ENCODE results near the gene RAB28.

DNA sequence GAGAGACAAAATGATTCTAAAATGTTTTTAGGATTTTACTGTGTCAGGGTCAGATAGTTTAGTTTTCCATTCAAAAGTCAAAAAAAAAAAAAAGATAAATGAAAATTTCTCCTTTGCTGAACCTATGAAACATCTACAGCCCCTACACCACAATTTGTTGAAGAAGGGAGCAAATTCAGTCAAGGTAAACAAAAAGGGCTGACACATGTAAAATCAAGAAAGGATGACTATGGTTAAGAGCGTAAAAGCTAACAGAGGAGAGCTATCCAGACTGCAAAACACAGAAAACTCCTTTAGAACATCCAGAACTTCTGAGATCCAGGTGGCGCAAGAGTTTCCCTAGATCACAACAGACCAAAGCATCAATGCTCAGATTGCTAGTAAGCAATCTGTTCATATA, 72.2 kb downstream of the RAB28 start:
- TF ChIP-seq, protein P1, sequence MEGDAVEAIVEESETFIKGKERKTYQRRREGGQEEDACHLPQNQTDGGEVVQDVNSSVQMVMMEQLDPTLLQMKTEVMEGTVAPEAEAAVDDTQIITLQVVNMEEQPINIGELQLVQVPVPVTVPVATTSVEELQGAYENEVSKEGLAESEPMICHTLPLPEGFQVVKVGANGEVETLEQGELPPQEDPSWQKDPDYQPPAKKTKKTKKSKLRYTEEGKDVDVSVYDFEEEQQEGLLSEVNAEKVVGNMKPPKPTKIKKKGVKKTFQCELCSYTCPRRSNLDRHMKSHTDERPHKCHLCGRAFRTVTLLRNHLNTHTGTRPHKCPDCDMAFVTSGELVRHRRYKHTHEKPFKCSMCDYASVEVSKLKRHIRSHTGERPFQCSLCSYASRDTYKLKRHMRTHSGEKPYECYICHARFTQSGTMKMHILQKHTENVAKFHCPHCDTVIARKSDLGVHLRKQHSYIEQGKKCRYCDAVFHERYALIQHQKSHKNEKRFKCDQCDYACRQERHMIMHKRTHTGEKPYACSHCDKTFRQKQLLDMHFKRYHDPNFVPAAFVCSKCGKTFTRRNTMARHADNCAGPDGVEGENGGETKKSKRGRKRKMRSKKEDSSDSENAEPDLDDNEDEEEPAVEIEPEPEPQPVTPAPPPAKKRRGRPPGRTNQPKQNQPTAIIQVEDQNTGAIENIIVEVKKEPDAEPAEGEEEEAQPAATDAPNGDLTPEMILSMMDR (IDR thresholded peaks at IDR 0.05 in 4 of 5, conservative IDR thresholded peaks at IDR 0.05 in 1 of 5) = no peak
- no peak for TF ChIP-seq POLR2A (IDR thresholded peaks at IDR 0.05)

All from gastrocnemius medialis (tissue), 4 donors.